GM21381 (cell line): Measurements from ENCODE around the gene FES.
A peak's percentile ranks its signal among the peaks of the same experiment; 100 is the strongest.
"Not testable (repeated sequence)": the region's sequence is repeated elsewhere in the genome, so short reads cannot be mapped to it uniquely, and the experiment has no call there.

Source experiments
- ATAC-seq: cut with Tn5 transposase; IDR thresholded peaks from one replicate; pipeline ENCODE4 v1.9.1; 2021; ENCODE audit warnings: mild to moderate bottlenecking, moderate library complexity; ENCODE audit not compliant: unreplicated experiment

Gene FES

GRCh38 chr15:90928106-90928505 lies 43.8 kb downstream of the FES start:
- ATAC-seq = not testable (repeated sequence)

DNA sequence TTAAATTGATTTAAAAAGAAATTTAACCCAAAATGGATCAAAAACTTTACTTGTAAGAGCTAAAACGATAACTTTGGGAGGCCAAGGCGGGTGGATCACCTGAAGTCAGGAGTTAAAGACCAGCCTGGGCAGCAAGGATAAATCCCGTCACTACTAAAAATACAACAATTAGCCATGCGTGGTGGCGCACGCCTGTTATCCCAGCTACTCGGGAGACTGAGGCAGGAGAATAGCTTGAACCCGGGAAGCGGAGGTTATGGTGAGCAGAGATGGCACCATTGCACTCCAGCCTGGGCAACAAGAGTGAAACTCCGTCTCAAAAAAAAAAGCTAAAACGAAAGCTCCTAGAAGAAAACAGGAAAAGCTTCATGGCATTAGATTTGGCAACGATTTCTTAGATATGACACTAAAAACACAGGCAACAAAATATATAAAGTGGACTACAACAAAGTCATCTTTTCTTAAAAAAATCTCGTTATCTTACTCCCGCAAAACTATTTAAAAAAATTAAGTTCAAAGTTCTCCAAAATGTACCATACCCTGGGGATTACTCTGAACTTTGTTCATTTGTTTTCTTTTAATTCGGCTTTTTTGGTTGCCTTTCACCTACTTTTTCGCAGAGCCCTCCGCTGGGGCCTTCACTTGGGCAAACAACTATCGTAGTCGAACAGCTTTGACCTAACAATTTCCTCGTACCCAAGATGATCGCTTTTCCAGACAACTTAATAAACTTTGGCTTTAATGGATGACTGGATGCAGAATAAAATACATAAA lies 45.1 kb downstream of the FES start:
- no peak for ATAC-seq

GRCh38 chr15:90930861-90931574 lies 46.7 kb downstream of the FES start:
- ATAC-seq = no peak

GRCh38 chr15:90931575-90931827 lies 47.2 kb downstream of the FES start:
- no peak for ATAC-seq

DNA sequence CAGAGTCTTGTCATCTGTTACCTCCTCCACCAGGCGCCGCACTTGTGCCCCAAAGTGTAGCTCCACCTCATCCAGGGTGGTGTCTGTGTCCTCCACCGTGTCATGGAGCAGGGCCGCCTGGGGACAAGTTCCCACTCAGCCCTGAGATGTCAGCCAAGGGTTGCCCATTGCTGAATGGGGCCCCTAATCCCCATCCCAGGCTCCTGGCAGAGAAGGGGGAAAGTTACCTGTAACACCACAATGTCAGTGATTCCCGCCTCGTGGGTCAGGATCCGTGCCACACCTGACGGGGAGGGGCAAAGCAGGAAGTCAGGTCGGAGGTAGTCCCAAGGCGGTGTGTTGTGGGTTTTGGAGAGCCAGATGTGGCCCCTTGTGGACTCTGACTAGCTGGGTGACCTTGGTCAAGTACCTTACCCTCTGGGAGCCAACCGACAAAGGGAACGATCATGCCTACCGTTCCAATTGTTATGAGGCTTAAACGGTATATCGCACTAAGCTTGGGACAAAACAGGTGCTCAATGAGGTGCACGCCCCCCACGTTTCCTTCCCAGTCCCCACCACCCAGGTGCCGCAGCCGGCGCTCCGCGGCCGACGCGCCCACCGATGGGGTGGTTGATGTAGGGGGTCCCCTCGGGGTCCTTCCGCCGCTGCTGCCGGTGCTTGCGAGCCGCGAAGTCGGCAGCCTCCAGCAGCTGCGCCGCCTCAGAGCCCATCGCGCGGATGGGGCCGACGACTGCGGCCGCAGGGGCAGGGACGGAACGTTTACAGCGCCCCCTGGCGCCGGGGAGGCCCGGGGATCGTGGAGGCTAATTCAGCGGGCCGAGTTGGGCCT lies 47.7 kb downstream of the FES start, which contains the start of gene HDDC3:
TSS of gene HDDC3 (minus strand) at position 722 of the 832 bp plus-strand sequence. CDS start at position 713, 9 bp downstream.
- ATAC-seq = peak; percentile 46

DNA sequence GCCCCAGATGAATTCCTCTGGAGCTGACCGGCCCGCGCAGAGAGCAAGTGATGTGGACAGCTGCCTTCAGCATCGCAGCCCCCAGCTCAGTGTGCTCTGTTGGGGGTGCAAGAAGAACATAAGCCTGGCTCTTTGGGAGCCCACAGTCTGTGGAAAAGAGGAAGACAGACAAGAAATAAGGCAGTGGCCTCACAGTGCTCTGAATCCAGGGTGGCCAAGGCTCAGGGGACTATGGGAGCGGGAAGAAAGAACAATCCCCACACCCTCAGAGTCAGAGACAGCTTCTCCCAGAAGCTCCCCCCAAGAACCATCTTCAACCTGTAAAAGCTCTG lies 48.3 kb downstream of the FES start:
- ATAC-seq = no peak

DNA sequence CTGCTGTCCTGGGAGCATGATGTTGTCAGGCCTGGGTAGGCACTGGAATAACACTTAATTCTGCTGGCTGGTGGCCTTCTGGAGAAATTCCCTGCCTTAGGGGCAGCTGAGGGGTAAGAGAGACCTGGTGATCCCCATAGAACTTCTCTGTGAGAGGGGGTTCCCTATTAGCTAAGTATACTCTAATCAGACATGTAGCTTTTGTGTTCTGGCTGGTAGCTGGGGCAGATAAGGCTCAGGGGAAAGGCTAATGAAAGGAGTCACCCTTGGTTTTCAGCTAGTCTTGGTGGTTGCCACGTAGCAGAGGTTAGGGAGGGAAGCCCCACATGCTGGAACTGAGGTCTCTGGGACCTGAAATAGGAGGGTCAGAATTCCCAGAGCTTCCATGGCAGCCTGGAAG lies 49.0 kb downstream of the FES start:
- no peak for ATAC-seq

GRCh38 chr15:90934256-90934948 lies 50.1 kb downstream of the FES start:
- ATAC-seq = peak; percentile 29

GRCh38 chr15:90934949-90935751 lies 50.8 kb downstream of the FES start, which contains the start of gene UNC45A:
TSS of gene UNC45A (plus strand) at chr15:90935285. CDS start at chr15:90935325, 40 bp downstream.
- peak; percentile 65 for ATAC-seq

- ATAC-seq = no peak
These were observed 52.5 kb downstream of the FES start for GRCh38 chr15:90936823-90937222.

DNA sequence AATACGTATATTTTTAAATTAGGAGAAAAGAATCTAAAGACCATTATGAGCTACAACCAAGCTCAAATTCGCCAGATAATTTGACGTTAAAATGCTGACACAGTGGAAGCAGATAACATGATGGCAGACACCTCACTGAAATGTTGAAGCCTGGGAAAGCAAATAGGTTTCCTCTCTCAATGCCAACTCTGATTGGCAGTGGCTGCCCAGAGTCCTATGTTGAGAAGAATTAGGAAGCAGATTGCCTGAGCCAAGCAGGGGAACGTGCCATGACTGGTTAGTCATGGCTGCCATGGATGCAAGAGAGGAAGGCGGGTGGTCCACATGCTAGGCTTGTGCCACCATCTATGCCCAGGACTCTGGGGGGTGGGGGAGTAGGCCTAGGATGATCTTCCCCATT lies 54.0 kb downstream of the FES start:
- no peak for ATAC-seq

DNA sequence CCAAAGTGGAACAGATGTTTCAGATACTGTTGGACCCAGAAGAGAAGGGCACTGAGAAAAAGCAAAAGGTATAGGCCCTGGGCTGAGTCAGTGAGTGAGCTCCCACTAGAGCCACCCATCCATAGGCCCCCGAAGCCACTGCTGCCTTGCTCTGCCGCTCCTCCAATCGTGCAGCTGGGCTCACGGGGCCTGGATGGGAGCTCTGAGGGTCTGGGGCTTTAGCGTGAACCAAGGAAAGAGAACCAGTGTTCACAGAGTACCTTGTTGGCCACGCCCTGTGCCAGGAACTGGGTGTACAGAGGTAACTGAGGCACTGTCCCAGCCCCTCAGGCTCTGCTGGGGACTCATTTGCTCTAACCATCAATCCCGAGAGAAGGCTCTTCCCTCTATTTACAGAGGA lies 55.5 kb downstream of the FES start:
- no peak for ATAC-seq

GRCh38 chr15:90941038-90941437 lies 56.7 kb downstream of the FES start:
- no peak for ATAC-seq

- no peak for ATAC-seq
These were observed 58.2 kb downstream of the FES start for GRCh38 chr15:90942354-90943120.

GRCh38 chr15:90945091-90945490 lies 60.8 kb downstream of the FES start:
- ATAC-seq = no peak
